Nucleus accumbens (tissue), 56 donors: ENCODE measurements around the gene PNRC2.
"Not testable (repeated sequence)": the region's sequence is repeated elsewhere in the genome, so short reads cannot be mapped to it uniquely, and the experiment has no call there.

Experiments
- DNase-seq, 56 donors: peaks; one replicate each; lab custom pipeline; 2025; lab: John Stamatoyannopoulos, UW

PNRC2 gene

GRCh38 chr1:23936481-23937176 lies 23.0 kb upstream of the PNRC2 start:
- no peak for DNase-seq

GRCh38 chr1:23947366-23947765 lies 12.3 kb upstream of the PNRC2 start:
- DNase-seq = no peak

- DNase-seq = no peak
These were observed 6.6 kb upstream of the PNRC2 start for GRCh38 chr1:23953020-23953419.

- DNase-seq = no peak
These were observed 2.5 kb upstream of the PNRC2 start for GRCh38 chr1:23957096-23957495.

GRCh38 chr1:23958040-23958809 lies 1.4 kb upstream of the PNRC2 start:
- DNase-seq = not testable (repeated sequence)

- peak in 48 of 56 donors; percentile 23 to 80 (median 58) for DNase-seq
These were observed 693 bp upstream of the PNRC2 start for GRCh38 chr1:23958810-23959460.

GRCh38 chr1:23960291-23961020 lies 828 bp downstream of the PNRC2 start:
- peak in 3 of 56 donors; percentile 1 to 48 (median 5) for DNase-seq

GRCh38 chr1:23963617-23964234 lies 4.1 kb downstream of the PNRC2 start:
- DNase-seq = no peak

GRCh38 chr1:23964235-23964668 lies 4.6 kb downstream of the PNRC2 start:
- no peak for DNase-seq

- DNase-seq = no peak
These were observed 5.4 kb downstream of the PNRC2 start for GRCh38 chr1:23964790-23965740.

GRCh38 chr1:23966973-23967493 lies 7.4 kb downstream of the PNRC2 start:
- no peak for DNase-seq

GRCh38 chr1:23967871-23968270 lies 8.2 kb downstream of the PNRC2 start:
- DNase-seq = no peak

GRCh38 chr1:23977187-23977853 lies 17.7 kb downstream of the PNRC2 start:
- DNase-seq = no peak

- no peak for DNase-seq
These were observed 18.2 kb downstream of the PNRC2 start for GRCh38 chr1:23977854-23978191.

- no peak for DNase-seq
These were observed 19.2 kb downstream of the PNRC2 start for GRCh38 chr1:23978805-23979204.

- no peak for DNase-seq
These were observed 19.8 kb downstream of the PNRC2 start for GRCh38 chr1:23979387-23979880.

- peak; percentile 58 to 99 (median 96) for DNase-seq
These were observed 20.5 kb downstream of the PNRC2 start, which contains the start of gene SRSF10 for GRCh38 chr1:23979881-23980727. Gene SRSF10 (minus strand): TSS chr1:23980327. CDS start chr1:23980255, 72 bp downstream.
